Activated B cell treated with CpG ODN at 0.5 μM for 24 hours (primary cell): Measurements from ENCODE around the gene PAX3. TPM values are rescaled to one million over a fixed set of nuclear protein-coding genes. Genes with fewer than 3 reads are reported as not detected.

Experiments
- ATAC-seq: fragments of 200-7000 bp; cut with Tn5 transposase; one replicate; pipeline ENCODE4 v1.10.0; 2021; ENCODE audit warnings: low read depth, mild to moderate bottlenecking, moderate library complexity
- CTCF ChIA-PET: fragments of 350-600 bp; sonication (Branson Sonifier 250); formaldehyde crosslinking; loops from one replicate; lab custom pipeline; 2021; ENCODE audit warnings: antibody characterized with exemption; lab: Charles Lee
- POLR2A ChIA-PET: fragments of 350-600 bp; sonication (Branson Sonifier 250); formaldehyde crosslinking; loops from one replicate; lab custom pipeline; 2021; ENCODE audit warnings: antibody characterized with exemption; lab: Charles Lee
- DNase-seq: peaks from one replicate; pipeline ENCODE4 v3.0.0; 2022
- H3K27ac Mint-ChIP-seq: one replicate; pipeline ENCODE4 v1.8.0; 2020; ENCODE audit warnings: mixed read lengths
- H3K27me3 Mint-ChIP-seq: one replicate; pipeline ENCODE4 v1.8.0; 2021; ENCODE audit warnings: mixed read lengths
- H3K36me3 Mint-ChIP-seq: one replicate; pipeline ENCODE4 v1.8.0; 2021; ENCODE audit warnings: low read depth, mixed read lengths
- H3K4me1 Mint-ChIP-seq: one replicate; pipeline ENCODE4 v1.8.0; 2021; ENCODE audit warnings: mixed read lengths
- H3K4me3 Mint-ChIP-seq: one replicate; pipeline ENCODE4 v1.8.0; 2020; ENCODE audit warnings: mild to moderate bottlenecking, mixed read lengths
- H3K9me3 Mint-ChIP-seq: one replicate; pipeline ENCODE4 v1.8.0; 2020; ENCODE audit warnings: mixed read lengths
- CTCF ChIP-seq: fragments of 200-600 bp; IDR thresholded peaks from one replicate; pipeline ENCODE4 v1.8.0; 2022; ENCODE audit warnings: antibody characterized with exemption, mild to moderate bottlenecking
- intact Hi-C: fragments of 100-400 bp; cut with micrococcal nuclease; formaldehyde crosslinking; loops from one replicate; pipeline ENCODE4 v1.15.1; 2024
- total RNA-seq: library from RNA; stranded (reverse); gene quantifications from 2 replicates; pipeline ENCODE4 v1.2.3, GENCODE V29; 2022

Gene PAX3
- total RNA-seq, 1 donor from 2014 or later: not detected

DNA sequence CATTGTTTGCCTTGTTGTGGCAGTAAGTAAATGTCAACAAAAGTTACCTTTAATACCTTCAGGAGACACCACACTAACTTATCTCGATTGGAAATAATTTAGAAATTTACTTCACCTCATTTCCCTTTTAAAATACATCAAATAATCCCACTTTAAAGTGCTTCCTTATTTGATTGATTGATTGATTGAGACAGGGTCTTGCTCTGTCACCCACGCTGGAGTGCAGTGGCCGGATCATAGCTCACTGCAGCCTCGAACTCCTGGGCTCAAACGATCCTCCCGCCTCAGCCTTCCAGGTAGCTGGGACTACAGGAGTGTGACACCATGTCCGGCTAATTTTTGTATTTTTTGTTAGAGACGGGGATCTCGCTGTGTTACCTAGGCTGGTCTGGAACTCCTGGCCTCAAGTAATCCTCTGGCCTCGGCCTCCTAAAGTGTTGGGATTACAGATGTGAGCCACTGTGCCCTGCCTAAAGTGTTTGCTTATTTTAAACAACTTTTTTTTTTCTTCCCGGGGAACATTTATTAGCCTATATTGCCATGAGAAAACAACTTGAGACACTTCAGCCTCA lies 12.0 kb upstream of the PAX3 start:
- ChIA-PET CTCF (interaction anchor here (1.0 kb wide), 1 partner anchor 251 kb away, joined by 3 read pairs; no protein-coding TSS in a partner anchor), POLR2A (no interaction called here)
- no peak for ATAC-seq
- no peaks in the 10 kb centered on the region for H3K36me3 Mint-ChIP-seq
- no peaks in the 10 kb centered on the region for H3K9me3 Mint-ChIP-seq
- H3K4me3 Mint-ChIP-seq: no peak overlapping the region
- no peak overlapping the region for H3K27ac Mint-ChIP-seq
- DNase-seq: no peak
- H3K27me3 Mint-ChIP-seq: peaks cover 84% of the 10 kb centered on the region
- H3K4me1 Mint-ChIP-seq: peaks cover 9% of the 10 kb centered on the region
- intact Hi-C loops: no loop called here
- TF ChIP-seq CTCF: no peak

GRCh38 chr2:222309766-222310165 lies 11.0 kb upstream of the PAX3 start:
- H3K4me3 Mint-ChIP-seq: no peak overlapping the region
- intact Hi-C loops: no loop called here
- H3K4me1 Mint-ChIP-seq: peaks cover 19% of the 10 kb centered on the region
- ChIA-PET POLR2A (no interaction called here), CTCF (no interaction called here)
- DNase-seq: no peak
- no peak for TF ChIP-seq CTCF
- no peaks in the 10 kb centered on the region for H3K9me3 Mint-ChIP-seq
- ATAC-seq: no peak
- H3K27me3 Mint-ChIP-seq: peaks cover 81% of the 10 kb centered on the region
- H3K27ac Mint-ChIP-seq: no peak overlapping the region
- H3K36me3 Mint-ChIP-seq: no peaks in the 10 kb centered on the region

DNA sequence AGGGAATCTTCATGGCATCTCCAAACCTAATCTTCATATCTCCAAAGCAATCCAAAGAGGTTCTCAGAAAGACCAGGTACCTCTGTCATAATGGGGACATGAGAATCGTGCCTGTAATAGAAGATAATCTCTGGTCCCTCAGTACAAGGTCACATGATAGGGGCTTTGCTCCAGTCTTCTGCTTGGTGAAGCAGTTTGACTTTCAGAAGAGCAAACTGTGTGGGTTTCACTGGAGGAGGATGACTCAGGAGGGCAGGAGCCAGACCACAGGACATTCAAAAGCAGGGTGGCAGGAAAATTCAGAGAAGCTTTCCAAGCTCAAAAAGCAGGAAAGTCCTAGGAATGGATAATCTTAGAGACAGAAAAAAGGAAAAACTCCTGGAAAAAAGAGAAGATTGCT lies 10.6 kb upstream of the PAX3 start:
- Mint-ChIP-seq H3K36me3 (no peaks in the 10 kb centered on the region), H3K27me3 (peaks cover 82% of the 10 kb centered on the region), H3K4me3 (no peak overlapping the region), H3K27ac (no peak overlapping the region), H3K9me3 (no peaks in the 10 kb centered on the region), H3K4me1 (peaks cover 22% of the 10 kb centered on the region)
- CTCF ChIA-PET: no interaction called here
- no peak for DNase-seq
- ATAC-seq: no peak
- intact Hi-C loops: no loop called here
- POLR2A ChIA-PET: no interaction called here
- no peak for TF ChIP-seq CTCF

DNA sequence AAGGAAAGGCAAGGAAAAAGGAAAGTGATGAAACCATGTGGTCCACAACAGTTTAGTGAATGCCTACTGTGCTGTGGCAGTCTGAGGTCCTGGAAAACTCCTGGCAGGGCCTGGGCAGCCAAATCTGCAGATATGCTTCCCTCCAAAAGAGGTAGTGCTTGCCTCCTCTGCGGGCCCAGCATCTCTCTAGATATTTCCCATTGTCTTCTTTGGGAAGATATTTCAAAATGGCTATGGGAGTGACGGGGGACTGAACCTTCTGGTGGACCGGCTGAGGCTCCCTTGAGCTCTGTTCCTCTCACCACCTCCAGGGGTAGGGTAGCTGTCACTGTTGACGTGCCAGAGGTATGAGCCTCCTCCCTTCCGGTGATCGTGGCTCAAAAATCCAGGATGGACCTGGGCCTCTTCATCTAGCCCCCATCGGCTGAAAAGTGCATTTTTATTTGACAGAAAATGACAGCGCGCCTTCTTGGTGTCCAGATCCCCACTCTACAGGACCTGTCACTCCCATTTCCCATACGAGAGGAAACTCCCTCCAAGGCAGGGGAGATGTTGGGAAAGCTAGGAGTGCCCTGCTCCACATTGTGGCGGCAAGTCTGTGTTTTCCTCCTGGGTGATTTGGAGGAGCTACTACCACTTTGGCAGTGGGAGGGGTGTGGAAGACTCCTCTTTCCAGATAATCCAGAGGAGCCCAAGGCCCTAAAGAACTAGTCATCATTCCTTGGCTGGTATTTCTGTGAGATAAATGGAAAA lies 9.4 kb upstream of the PAX3 start:
- Mint-ChIP-seq H3K9me3 (no peaks in the 10 kb centered on the region), H3K4me3 (no peak overlapping the region), H3K36me3 (no peaks in the 10 kb centered on the region), H3K27me3 (peaks cover 84% of the 10 kb centered on the region), H3K4me1 (peaks cover 31% of the 10 kb centered on the region), H3K27ac (no peak overlapping the region)
- POLR2A ChIA-PET: no interaction called here
- TF ChIP-seq CTCF: no peak
- CTCF ChIA-PET: no interaction called here
- DNase-seq (no peak), ATAC-seq (no peak)
- intact Hi-C loops: loop anchor here (2.0 kb wide), 1 partner anchor 17 kb away; no protein-coding TSS in a partner anchor

GRCh38 chr2:222307143-222307756 lies 8.5 kb upstream of the PAX3 start:
- no peak overlapping the region for H3K27ac Mint-ChIP-seq
- peaks cover 86% of the 10 kb centered on the region for H3K27me3 Mint-ChIP-seq
- H3K36me3 Mint-ChIP-seq: no peaks in the 10 kb centered on the region
- no peaks in the 10 kb centered on the region for H3K9me3 Mint-ChIP-seq
- TF ChIP-seq CTCF: no peak
- intact Hi-C loops: loop anchor here (2.0 kb wide), 1 partner anchor 16 kb away; no protein-coding TSS in a partner anchor
- ATAC-seq (no peak), DNase-seq (no peak)
- CTCF ChIA-PET: no interaction called here
- peak overlapping the region; percentile 32 for H3K4me3 Mint-ChIP-seq
- POLR2A ChIA-PET: no interaction called here
- peaks cover 33% of the 10 kb centered on the region for H3K4me1 Mint-ChIP-seq
